ENCODE data around the gene HMGB4.

Gene HMGB4

DNA sequence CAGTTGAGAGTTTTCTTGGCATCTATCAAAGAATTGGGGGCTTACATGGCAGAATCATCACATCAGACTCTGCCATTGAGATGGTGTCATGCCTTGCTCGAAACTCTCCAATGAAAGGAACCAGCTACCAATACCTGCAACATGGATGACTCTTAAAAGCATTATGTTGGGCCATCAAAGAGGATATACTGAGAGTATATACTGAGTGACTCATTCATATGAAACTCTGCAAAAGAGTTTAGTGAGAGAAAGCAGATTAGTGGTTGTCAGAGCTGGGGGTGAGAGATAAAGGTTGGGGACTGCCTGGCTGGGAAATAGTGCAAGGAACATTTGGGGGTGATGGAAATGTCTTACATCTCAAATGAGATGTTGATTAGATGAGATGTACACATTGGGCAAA lies 14.7 kb upstream of the HMGB4 start:
- DNase-seq, result no peak

DNA sequence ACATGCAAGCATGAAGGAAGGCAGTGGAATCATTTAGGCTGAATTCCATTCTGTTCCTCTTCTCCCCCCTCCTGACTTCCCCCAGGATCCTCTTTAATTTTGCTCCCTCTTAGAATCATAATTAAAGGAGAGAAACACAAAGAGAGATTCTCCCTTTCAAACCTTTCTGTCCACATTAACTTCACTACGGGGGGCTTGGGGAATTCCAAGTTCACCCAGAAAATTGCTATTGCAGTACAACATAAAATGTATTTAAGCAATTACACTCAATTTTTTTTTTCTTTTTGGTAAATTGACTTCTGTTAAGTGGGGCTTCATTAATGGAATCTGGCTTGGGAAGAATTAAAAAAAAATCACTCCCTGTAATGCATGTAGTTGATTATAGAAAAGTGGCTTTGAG lies 13.4 kb upstream of the HMGB4 start:
- DNase-seq, result no peak

DNA sequence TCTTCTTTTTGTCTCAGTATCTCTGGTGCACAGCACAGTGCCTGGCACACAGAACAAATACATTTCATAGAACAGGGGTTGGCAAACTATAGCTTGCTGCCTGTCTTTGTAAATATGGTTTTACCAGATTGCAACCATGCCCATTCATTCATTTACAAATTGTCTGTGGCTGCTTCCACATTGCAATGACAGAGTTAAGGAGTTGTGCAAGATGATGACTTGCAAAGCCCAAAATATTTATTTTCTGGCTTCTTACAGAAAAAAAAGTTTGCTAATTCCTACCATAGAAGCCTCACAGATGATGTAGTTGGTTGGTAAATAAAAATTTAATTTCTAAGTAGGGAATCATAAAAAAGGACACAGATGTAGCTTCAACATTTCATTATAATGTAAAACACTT lies 11.2 kb upstream of the HMGB4 start:
- DNase-seq, result no peak

DNA sequence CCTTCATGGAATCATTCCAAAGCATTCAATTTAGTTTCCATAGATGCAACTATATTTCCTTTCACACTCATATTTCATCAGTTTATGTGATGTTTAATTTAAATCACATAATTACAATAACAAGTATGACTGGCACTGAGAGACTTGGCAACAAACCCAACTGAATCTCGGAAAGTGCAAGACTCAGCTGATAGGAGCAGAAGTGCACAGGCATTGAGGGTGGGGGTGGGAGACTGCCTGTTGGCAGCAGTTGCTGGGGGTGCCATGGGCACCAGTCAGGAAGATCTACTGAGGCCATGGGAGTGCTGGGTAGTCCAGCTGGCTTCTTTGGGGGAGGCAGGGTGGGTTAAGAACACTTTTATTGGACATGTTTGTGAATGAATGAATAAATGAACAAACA lies 10.4 kb upstream of the HMGB4 start:
- DNase-seq, result no peak

DNA sequence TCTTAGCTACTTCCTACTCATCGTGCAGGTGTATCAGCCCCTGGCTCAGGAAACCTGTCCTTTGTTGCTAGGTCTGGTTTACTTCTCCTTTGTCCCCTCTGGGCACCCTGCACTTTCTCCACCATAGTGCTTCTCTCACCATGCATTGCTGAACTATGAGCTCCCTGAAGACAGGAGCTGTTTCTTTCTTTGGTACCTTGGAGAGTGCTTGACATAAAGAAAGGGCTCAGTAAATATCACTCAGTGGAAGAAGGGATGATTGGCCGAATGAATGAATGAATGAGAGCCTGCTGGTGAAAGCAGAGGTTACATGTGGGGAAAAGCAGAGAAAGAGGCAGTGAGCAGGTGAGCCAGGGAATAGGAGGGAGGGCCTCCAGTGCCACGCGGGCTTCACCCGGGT lies 9.8 kb upstream of the HMGB4 start:
- DNase-seq, result no peak

DNA sequence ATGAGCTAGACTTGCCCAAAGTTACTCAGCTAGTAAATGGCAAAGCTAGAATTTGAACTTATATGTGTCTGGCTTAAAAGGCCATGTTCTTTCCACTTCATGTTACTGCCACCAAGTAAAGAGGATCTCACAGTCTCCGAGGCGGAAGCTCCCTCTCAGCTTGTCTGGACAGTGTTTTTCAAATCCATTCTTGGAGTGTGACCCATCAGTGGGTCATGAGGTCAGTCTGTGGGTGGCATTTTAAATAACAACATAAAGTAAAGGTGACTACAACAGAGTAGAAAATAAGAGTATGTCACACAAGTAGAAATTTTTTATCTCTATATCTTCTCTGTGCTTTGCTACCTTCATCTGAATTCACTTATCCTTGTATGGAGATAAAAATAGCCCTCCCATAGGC lies 3.2 kb upstream of the HMGB4 start:
- no peak for DNase-seq

DNA sequence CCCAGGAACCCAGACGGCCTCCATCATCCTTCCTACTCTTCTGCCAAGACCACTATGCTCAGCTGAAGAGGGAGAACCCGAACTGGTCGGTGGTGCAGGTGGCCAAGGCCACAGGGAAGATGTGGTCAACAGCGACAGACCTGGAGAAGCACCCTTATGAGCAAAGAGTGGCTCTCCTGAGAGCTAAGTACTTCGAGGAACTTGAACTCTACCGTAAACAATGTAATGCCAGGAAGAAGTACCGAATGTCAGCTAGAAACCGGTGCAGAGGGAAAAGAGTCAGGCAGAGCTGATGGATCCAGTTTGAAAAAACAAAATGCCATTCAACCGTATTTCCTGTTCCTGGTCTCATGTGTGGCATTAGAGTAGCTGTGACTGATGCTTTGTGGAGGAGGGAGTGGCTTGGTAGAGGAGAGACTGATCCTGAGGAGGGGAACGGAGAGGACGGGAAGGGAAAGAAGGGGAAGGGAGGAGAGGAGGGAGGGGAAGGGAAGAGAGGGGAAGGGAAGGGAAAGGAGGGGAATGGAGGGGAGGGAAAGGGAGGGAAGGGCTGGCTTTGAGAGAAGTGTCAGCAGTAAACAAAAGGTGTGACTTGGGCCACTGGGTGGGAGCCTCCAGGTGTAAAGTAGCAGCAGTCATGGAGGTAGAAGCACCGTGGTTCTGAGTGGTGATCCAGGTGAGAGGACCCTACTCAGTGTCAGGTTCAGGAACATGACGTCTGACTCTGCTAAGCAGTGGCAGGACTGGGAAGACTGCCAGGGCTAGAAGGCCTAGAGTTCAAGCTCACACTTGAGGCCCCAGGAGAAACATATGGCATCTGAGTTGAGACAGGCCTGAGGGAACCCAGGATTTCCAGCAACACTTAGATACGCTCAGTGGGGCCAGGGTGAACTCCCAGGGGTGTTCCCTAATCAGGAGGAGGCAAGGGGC lies 846 bp downstream of the HMGB4 start:
- DNase-seq, result no peak

DNA sequence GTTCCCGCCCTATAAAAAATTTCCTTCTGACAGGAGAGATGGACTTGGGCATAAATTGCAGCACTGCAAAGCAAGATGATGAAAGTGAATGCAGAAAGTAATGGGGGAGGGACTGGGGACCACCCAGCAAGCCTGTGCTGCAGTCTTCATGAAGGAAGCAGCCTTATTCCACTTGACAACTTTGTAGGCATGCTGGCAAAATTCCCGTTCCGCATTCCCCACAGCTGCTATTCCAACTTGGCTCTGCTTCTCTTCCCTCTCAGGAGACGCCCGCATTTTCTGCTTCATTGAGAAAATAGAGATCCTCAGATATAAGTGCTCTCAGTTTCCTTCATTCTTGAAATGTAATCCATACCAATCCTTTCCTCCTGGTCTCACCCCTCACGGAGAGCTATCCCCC lies 2.4 kb downstream of the HMGB4 start:
- no peak for DNase-seq

DNA sequence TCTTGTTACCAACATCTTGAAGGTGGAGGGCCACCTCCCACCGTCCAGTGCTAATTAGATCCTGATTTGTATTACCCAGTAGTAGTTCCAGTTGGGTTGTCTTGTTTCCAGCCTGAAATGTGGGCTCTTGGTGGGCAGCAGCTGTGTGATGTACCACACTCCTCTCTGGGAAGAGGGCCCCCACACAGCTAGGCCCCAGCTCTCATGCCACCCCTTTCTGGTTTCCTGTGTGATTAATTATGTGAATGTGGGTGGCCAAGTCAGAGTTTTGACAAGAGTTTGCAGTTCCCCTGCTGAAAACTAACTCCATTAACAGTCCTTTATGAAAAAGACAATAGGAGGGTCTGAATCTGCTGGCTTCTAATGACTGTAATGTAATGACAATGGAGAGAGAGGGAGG lies 3.8 kb downstream of the HMGB4 start:
- no peak for DNase-seq

DNA sequence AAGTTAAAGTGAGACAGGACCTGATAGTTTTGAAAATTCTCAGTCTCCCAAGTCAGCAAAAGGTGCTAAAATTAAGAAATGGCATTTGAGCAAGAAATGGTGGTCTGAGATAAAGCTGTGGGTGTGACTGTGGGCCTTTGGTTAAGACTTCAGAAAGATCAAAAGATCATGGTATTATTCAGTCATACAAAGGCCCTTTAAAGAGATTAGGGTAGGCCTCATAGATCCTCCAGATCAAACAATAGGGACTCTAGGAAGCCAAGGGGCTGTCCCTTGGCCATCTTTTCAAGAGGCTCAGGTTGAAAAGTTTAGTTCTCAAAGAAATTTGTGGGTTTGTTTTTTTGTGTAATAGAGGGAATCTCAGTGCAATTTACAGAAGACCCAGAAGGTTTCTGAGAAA lies 8.4 kb downstream of the HMGB4 start:
- no peak for DNase-seq

DNA sequence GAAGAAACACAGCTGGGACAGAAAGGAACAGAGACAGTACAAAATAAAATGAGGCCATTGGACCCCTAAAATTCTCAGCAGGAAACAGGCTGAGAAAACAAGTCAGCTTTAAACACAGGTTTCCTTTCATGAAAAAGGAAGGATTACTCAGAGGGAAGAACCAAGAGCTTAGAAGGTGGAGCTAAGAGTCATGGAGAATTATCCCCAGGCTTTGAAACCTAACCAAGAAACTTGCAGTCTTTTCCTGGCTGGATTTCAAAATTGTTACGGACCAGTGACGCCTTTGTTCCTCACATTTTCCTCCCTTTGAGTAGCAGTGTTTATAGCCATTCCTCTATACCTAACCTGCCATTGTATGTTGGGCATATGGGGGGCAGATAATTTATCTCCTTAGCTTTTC lies 8.8 kb downstream of the HMGB4 start:
- DNase-seq, result no peak

DNA sequence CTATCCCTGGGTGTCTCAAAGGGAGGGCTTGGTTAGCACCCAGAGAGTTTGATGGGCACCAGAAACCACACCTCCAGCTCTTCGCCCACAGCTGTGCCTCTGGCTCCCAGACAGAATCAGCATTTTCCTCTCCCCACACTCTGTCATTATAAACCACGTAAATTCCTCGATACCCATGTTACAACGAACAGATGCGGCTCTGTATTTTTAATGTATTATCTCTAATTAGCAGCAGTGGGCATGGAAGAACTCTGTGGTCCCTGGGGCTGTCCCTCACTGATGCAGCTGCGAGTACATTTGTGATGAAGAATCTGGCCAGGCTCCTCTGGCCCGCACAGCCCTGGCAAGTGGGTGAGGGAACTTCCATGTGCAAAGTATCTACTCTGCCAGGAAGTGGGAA lies 10.8 kb downstream of the HMGB4 start:
- DNase-seq, result no peak

DNA sequence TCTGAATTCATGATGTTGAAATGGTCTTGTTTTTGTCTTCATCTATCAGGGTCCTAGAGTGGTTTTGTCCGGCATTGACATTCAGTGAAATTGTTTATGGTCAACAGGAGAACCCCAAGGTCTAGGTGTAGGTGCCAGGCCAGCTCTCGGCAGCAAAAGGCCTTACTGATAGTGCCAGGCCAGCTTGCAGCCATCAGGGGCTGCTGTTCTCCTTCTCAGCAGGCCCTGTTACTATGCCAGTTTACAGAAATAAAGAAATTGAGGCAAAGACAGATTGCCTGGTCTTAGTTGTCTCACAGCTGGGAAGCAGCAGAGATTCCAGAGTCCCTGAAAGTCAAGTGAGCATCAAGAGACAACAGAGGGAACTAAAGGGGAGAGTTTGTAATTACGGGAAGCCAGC lies 12.0 kb downstream of the HMGB4 start:
- no peak for DNase-seq

DNA sequence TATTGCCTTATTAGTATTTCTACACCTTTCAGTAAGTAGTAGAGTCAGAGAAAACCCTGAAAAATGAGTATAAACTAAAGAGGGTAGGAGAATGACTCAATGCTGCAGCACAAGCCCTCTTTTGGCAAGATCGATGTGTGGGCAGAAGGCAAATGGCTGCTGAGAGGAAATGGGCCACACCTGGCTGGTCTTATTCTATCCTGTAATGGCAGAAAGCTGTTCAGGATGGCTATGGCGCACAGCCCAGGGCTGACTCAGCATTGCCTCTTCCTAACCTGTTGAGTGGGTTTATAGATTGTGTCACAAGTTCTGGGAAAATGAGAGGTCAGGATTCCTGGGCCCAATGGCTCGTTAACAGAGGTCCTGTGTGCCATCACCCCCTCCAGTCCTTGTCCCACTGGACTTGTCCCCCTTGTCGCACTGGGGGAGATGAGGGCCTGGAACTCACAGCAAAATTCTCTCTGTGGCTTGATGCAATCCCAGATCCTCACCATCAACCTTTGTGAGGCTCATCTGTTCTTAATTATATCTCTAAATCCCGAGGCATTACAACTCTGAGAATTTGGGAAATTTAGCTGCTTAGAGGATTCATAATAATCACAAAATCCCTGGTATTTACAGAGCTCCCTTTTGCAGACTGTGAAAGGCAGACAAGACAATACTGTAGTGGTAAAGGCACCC lies 13.2 kb downstream of the HMGB4 start:
- no peak for DNase-seq

DNA sequence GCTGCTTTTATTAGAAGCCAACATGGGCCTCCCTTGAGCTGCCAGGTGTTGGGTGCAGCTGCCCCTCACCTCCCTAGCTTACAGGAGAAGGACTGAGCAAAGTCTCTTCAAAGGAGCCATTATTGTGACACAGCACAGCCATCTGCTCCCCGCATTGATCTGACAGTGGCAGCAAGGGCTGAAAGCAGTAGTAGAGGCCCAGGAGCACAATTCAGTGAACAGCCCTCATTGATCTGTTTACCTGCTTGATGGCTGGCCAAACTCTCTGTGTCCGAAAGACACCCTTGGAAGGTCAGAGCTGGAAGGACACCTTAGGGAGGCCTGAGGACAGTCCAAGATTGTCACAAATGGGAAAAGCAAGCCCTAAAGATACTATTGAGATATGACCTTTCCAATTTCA lies 14.5 kb downstream of the HMGB4 start:
- no peak for DNase-seq

DNA sequence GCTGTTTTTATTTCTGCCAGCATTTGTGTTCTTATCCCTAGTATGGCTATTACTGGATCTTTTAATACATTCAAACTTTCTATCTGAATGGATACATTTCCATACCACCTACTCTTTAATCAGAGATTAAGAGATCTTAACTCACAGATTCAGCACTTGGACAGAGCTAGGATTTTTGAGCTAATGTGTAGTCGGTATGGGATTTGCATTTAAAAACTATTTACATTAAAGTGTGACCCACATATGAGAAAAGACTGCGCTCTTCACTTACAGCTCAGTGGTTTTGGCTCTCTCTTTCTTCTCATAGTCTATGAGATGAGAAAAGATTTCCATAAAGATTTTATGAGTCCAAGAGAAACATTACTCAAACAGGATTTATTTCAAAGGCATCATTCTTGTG lies 16.4 kb downstream of the HMGB4 start:
- DNase-seq, result no peak

DNA sequence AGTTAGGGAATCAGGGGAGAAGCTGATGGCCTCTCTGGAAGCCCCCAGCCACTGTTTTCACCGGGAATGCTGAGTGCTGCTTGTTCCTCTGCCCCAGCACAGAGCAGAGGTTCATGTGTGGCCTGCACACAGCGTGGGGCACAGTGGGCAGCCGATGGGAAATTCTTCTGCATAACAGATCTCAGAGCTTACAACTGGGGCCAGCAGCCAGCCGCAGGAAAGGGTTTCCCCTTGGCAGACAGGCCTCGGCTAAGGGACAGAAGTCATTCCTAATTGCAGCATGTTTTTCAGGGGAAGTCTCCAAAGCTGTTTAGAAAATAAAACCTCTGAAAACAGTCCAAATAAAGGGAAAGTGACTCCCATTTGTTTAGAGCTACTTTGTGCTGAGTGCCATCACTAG lies 22.6 kb downstream of the HMGB4 start:
- no peak for DNase-seq

DNA sequence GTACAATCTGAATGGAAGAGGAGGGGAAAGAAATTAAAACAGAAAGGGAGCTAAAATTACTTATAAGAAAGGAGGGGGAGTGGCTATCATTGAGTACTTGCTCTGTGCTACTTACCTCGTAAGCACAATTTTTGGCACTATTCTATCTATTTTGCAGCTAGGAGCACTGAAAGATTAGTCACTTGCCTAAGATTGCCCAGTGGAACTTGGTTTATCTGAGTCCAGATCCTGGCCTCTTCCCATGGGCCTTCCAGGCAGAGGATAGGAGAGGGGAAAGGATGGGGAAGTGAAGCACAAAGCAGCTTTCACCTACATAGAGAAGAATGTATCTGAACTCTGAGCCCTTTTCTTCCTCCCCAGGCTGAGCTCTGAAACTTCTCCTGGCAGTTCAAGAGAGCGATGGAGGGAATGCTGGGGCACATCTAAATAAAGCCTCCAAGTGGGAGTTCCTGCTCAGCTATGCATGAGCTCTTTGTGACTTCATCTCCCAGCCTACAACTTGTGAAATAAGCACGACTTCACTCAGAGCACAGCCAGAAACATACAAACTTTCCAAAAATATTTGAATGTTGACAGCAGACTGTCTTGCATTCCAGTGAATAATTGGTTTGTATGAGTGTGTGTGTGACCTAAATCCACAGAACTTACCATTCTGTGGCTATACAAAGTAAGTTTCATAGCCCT lies 29.4 kb downstream of the HMGB4 start:
- no peak for DNase-seq

DNA sequence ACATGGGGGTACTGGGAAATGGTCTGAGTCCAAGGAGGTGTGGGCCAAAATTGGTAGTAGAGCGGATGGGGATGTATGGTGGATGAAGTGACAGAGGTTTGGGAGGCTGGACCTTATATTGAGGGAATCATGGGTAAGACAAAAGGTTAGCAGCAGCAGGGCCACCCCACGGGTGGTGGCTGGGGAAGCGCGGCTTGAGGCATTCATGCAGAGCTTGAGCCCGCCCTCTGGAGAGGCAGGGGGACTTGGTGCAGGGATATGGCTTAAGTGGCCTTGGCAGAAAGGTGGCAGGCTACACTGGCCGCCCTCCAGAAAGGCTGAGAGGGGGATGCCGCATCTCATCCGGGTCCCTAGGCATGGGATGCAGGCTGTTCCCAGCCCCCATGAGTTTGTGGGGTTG lies 31.5 kb downstream of the HMGB4 start:
- no peak for DNase-seq

DNA sequence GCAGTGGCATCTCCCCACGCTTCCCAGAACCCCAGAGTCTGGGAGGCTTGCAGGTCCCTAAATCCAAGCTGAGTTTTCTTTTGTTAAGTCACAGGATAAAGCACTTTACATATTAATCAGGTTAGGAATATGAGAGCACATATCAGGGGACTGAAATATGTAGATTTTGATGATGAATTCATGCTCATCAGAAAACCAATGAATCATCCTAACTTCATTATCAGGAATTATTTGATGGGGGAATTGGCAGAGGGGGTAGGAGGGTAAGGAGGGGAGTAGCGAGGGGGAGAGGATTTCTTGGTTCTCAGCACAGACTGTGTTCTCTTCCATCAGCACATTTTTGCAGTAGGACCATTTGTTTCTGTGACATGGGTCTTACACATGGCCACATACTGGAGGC lies 32.1 kb downstream of the HMGB4 start:
- DNase-seq, result no peak

DNA sequence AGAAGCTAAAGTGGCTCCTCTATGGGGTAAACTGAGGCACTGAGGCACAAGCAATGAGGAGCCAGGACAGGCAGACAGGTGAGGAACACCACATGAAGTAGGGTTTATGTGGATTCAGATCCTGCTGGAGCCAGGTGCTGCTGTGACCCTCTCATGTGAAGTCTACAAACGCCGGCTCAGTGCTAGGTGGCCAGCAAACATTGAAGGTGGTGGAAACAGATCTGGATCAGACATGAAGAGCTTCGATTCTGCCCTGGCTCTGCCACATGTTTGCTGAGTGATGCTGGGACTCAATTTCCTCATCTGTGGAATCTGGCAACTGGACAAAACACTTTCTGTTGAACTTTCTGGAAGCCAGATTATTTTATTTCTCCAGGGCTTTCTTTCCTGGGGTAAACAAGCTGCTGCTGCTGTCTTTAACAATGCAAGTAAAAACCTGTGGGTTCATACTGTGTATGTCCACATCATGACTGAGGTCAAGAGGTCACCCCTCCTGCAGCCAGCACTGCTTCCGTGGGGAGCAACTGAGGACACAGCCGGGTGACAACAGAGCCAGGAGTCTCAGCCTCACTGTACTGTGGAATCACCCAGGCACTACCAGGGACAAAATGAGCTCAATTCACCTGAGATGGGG lies 33.3 kb downstream of the HMGB4 start:
- no peak for DNase-seq

DNA sequence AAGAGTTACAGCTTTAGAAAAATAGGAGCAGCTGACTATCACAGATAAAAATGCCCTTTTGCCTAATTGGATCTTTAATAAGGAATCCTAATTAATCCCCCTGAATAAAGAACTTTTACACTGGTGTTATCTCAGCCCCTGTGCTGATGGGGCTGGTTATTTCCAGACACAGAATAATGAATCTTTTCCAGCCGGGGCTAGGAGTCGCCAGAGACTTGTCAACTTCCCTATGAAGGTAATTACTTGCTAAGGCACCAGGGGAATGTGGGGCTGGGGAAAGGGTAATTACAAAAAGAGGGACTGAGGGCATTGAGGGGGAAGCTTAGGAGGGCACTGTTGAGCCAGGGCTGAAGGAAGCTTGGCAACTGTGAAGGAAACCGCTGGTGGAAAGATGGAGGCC lies 34.5 kb downstream of the HMGB4 start:
- DNase-seq, result no peak

DNA sequence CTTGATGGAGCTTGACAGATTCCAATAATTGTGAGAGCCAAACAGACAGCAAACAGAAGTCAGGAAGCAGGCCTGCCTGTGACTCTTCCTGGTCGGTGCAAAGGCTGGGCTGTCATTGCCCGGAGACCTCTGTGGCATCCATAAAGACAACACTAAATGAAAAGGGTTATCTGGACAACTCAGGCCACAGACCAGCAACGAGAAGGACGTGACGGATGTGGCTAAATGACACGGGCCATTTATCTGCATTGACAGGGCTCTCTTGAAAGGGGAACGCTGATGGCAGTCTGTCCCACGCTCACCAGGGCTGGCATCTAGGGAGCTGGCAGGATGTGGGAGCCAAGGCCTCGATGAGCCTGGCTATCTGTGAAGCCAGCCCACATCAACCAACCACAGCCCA lies 35.0 kb downstream of the HMGB4 start:
- DNase-seq, result no peak

DNA sequence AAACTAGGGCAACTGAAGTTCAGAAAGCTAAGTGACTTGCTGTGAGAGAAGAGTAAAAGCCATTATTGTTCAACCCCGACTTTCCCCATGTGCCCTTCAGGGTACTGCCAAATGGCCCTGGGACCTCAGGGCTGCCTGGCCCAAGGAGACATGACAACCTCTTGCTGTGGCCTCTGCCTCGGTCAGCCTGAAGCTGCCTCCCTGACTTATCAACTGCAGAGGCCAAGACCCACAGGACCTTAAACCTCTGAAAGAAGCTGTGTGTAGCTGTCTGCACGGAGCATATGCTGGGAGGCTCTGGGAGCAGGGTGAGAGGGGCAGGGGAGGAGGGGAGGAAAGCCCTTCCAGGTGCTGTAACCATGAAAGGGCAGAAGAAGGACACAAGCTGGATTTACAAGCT lies 35.9 kb downstream of the HMGB4 start:
- no peak for DNase-seq

Measured in stimulated activated CD4-positive, alpha-beta T cell treated with anti-CD3 and anti-CD28 coated beads, Interleukin-4, amount 100 ng/mL, for 1 hour (primary cell).